ENCODE data around the gene VPS29.

VPS29 gene

GRCh38 chr12:110543965-110544364 lies 42.1 kb upstream of the VPS29 start:
- H2AFZ ChIP-seq (ENCODE audit: low read depth, low read length), result no peak overlapping the region
- no peaks in the 10 kb centered on the region for H3K9me3 ChIP-seq (ENCODE audit: insufficient read depth, low read length, severe bottlenecking)
- H3K9ac ChIP-seq (ENCODE audit: low read depth, low read length), result no peak overlapping the region
- no peaks in the 10 kb centered on the region for H3K4me1 ChIP-seq (ENCODE audit: insufficient read depth, low read length)
- no peak overlapping the region for H3K4me2 ChIP-seq (ENCODE audit: insufficient read depth, low read length)
- peaks cover 69% of the 10 kb centered on the region for H3K36me3 ChIP-seq (ENCODE audit: insufficient read depth, low read length)
- peaks cover 9% of the 10 kb centered on the region for H4K20me1 ChIP-seq (ENCODE audit: insufficient read depth, low read length)
- DNase-seq (no peak), ATAC-seq (ENCODE audit: insufficient read depth, low read depth) (no peak)
- no peaks in the 10 kb centered on the region for H3K27me3 ChIP-seq (ENCODE audit: insufficient read depth, low read length, poor library complexity)
- no peak overlapping the region for H3K27ac ChIP-seq (ENCODE audit: low read length)
- H3K4me3 ChIP-seq (ENCODE audit: low read depth in 1 of 2, low read length in 2 of 2), result no peak overlapping the region
- TF ChIP-seq CTCF (IDR thresholded peaks at IDR 0.05; ENCODE audit: borderline replicate concordance, extremely low read depth, low read length, poor library complexity, severe bottlenecking) (no peak), EZH2 (IDR thresholded peaks at IDR 0.05; ENCODE audit: borderline replicate concordance, low read depth, low read length, severe bottlenecking) (no peak)
- H3K79me2 ChIP-seq (ENCODE audit: insufficient read depth, low read length), result peaks cover 42% of the 10 kb centered on the region

- Histone ChIP-seq H4K20me1 (ENCODE audit: insufficient read depth, low read length) (peaks cover 5% of the 10 kb centered on the region), H3K36me3 (ENCODE audit: insufficient read depth, low read length) (peaks cover 69% of the 10 kb centered on the region)
Measured at GRCh38 chr12:110543252-110543959, 41.5 kb upstream of the VPS29 start.

GRCh38 chr12:110540048-110540447 lies 38.1 kb upstream of the VPS29 start:
- peaks cover 3% of the 10 kb centered on the region for H4K20me1 ChIP-seq (ENCODE audit: insufficient read depth, low read length)
- no peaks in the 10 kb centered on the region for H3K27me3 ChIP-seq (ENCODE audit: insufficient read depth, low read length, poor library complexity)
- no peak for ATAC-seq (ENCODE audit: insufficient read depth, low read depth)
- H2AFZ ChIP-seq (ENCODE audit: low read depth, low read length), result no peak overlapping the region
- H3K4me3 ChIP-seq (ENCODE audit: low read depth in 1 of 2, low read length in 2 of 2), result no peak overlapping the region
- H3K79me2 ChIP-seq (ENCODE audit: insufficient read depth, low read length), result peaks cover 13% of the 10 kb centered on the region
- H3K36me3 ChIP-seq (ENCODE audit: insufficient read depth, low read length), result peaks cover 83% of the 10 kb centered on the region
- no peak for DNase-seq
- H3K4me1 ChIP-seq (ENCODE audit: insufficient read depth, low read length), result no peaks in the 10 kb centered on the region
- no peak overlapping the region for H3K4me2 ChIP-seq (ENCODE audit: insufficient read depth, low read length)
- TF ChIP-seq EZH2 (IDR thresholded peaks at IDR 0.05; ENCODE audit: borderline replicate concordance, low read depth, low read length, severe bottlenecking), result no peak
- TF ChIP-seq CTCF (IDR thresholded peaks at IDR 0.05; ENCODE audit: borderline replicate concordance, extremely low read depth, low read length, poor library complexity, severe bottlenecking), result no peak
- no peak overlapping the region for H3K27ac ChIP-seq (ENCODE audit: low read length)
- no peaks in the 10 kb centered on the region for H3K9me3 ChIP-seq (ENCODE audit: insufficient read depth, low read length, severe bottlenecking)
- H3K9ac ChIP-seq (ENCODE audit: low read depth, low read length), result no peak overlapping the region

More at GRCh38 chr12:110543252-110543959, 41.5 kb upstream of the VPS29 start:
- Histone ChIP-seq H3K27me3 (ENCODE audit: insufficient read depth, low read length, poor library complexity) (no peaks in the 10 kb centered on the region), H3K79me2 (ENCODE audit: insufficient read depth, low read length) (peaks cover 39% of the 10 kb centered on the region), H3K9ac (ENCODE audit: low read depth, low read length) (no peak overlapping the region), H3K4me1 (ENCODE audit: insufficient read depth, low read length) (no peaks in the 10 kb centered on the region), H3K4me3 (ENCODE audit: low read depth in 1 of 2, low read length in 2 of 2) (no peak overlapping the region), H3K27ac (ENCODE audit: low read length) (no peak overlapping the region), H2AFZ (ENCODE audit: low read depth, low read length) (no peak overlapping the region), H3K4me2 (ENCODE audit: insufficient read depth, low read length) (no peak overlapping the region), H3K9me3 (ENCODE audit: insufficient read depth, low read length, severe bottlenecking) (no peaks in the 10 kb centered on the region)
- DNase-seq, result no peak
- ATAC-seq (ENCODE audit: insufficient read depth, low read depth), result no peak
- TF ChIP-seq CTCF (IDR thresholded peaks at IDR 0.05; ENCODE audit: borderline replicate concordance, extremely low read depth, low read length, poor library complexity, severe bottlenecking) (no peak), EZH2 (IDR thresholded peaks at IDR 0.05; ENCODE audit: borderline replicate concordance, low read depth, low read length, severe bottlenecking) (no peak)

All from DND-41 (cell line).